A549 (cell line): ENCODE results near the gene CDK17.

ENCODE experiments used
- JUN ChIP-seq, 2 experiments: fragments of >200 bp; sonication (Bioruptor Twin); formaldehyde crosslinking; IDR thresholded peaks; 2 replicates in 1 of 2; 3 replicates in 1 of 2; pipeline ENCODE4 v1.6.1; 2016 to 2017
- MAFK ChIP-seq: fragments of 450-650 bp; IDR thresholded peaks from 2 replicates; pipeline ENCODE4 v1.6.1; 2014; ENCODE audit not compliant: partially characterized antibody
- NFE2L2 ChIP-seq: fragments of 150-350 bp; conservative IDR thresholded peaks from 2 replicates; pipeline ENCODE4 v1.6.1; 2014; ENCODE audit warnings: low read length
- POLR2A ChIP-seq: IDR thresholded peaks from 2 replicates; pipeline ENCODE4 v1.6.1; 2012; ENCODE audit warnings: mild to moderate bottlenecking, low read length
- ZNF302 ChIP-seq: fragments of 250-450 bp; sonication (Bioruptor Pico); IDR thresholded peaks from 2 replicates; pipeline ENCODE4 v1.9.0; 2021; ENCODE audit warnings: inconsistent platforms, mild to moderate bottlenecking, moderate library complexity
- TF ChIP-seq, protein P1 (sequence below): fragments of >200 bp; sonication (Bioruptor Twin); formaldehyde crosslinking; IDR thresholded peaks from 3 replicates; pipeline ENCODE4 v1.5.1; 2016
- TF ChIP-seq, protein P2 (sequence below): IDR thresholded peaks from 2 replicates; pipeline ENCODE4 v1.6.1; 2012

DNA sequence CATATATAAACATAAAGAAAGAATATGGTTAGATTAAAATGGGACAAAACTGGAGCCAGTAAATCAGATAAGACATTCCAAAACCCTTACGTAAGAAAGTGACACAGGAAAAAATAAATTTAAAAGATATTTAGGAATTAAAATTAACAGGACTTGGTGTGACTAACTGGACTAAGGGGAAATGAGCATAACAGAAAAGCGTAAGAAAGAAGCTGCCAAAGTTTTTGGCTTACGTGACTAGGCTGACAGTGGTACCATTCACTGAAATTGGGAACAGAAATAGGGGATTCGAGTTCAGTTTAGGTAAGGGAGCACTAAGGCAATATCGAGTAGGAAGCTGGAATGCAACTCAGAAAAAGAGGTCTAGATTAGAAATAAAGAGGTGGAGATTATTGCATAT, 7.8 kb downstream of the CDK17 start:
- TF ChIP-seq, protein P1, sequence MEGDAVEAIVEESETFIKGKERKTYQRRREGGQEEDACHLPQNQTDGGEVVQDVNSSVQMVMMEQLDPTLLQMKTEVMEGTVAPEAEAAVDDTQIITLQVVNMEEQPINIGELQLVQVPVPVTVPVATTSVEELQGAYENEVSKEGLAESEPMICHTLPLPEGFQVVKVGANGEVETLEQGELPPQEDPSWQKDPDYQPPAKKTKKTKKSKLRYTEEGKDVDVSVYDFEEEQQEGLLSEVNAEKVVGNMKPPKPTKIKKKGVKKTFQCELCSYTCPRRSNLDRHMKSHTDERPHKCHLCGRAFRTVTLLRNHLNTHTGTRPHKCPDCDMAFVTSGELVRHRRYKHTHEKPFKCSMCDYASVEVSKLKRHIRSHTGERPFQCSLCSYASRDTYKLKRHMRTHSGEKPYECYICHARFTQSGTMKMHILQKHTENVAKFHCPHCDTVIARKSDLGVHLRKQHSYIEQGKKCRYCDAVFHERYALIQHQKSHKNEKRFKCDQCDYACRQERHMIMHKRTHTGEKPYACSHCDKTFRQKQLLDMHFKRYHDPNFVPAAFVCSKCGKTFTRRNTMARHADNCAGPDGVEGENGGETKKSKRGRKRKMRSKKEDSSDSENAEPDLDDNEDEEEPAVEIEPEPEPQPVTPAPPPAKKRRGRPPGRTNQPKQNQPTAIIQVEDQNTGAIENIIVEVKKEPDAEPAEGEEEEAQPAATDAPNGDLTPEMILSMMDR, result no peak
- no peak for TF ChIP-seq POLR2A
- no peak for TF ChIP-seq MAFK
- TF ChIP-seq, protein P2, sequence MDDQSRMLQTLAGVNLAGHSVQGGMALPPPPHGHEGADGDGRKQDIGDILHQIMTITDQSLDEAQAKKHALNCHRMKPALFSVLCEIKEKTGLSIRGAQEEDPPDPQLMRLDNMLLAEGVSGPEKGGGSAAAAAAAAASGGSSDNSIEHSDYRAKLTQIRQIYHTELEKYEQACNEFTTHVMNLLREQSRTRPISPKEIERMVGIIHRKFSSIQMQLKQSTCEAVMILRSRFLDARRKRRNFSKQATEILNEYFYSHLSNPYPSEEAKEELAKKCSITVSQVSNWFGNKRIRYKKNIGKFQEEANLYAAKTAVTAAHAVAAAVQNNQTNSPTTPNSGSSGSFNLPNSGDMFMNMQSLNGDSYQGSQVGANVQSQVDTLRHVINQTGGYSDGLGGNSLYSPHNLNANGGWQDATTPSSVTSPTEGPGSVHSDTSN, result no peak
- no peak for TF ChIP-seq NFE2L2
- TF ChIP-seq JUN (IDR thresholded peaks at IDR 0.05), result no peak
- no peak for TF ChIP-seq ZNF302 (CRISPR knock-in tag)
